COLO668 (cell line): ENCODE data around the gene TSPAN11.

Experiments
- DNase-seq: peaks from one replicate; lab custom pipeline; 2025; ENCODE audit not compliant: unreplicated experiment; lab: John Stamatoyannopoulos, UW

TSPAN11 gene, protein sequence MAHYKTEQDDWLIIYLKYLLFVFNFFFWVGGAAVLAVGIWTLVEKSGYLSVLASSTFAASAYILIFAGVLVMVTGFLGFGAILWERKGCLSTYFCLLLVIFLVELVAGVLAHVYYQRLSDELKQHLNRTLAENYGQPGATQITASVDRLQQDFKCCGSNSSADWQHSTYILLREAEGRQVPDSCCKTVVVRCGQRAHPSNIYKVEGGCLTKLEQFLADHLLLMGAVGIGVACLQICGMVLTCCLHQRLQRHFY

GRCh38 chr12:30926243-30927221, at the start of gene TSPAN11:
TSPAN11 (plus strand) TSS chr12:30926748; CDS start chr12:30953992, 27,244 bp downstream.
- peak; percentile 39 for DNase-seq

- peak; percentile 54 for DNase-seq
Measured at GRCh38 chr12:30877105-30877875, 49.3 kb upstream of the TSPAN11 start.

- no peak for DNase-seq
Measured at GRCh38 chr12:30878024-30878423, 48.5 kb upstream of the TSPAN11 start.

- peak; percentile 63 for DNase-seq
Measured at GRCh38 chr12:30880061-30880460, 46.5 kb upstream of the TSPAN11 start.

- DNase-seq, result no peak
Measured at GRCh38 chr12:30880813-30881212, 45.7 kb upstream of the TSPAN11 start.

DNA sequence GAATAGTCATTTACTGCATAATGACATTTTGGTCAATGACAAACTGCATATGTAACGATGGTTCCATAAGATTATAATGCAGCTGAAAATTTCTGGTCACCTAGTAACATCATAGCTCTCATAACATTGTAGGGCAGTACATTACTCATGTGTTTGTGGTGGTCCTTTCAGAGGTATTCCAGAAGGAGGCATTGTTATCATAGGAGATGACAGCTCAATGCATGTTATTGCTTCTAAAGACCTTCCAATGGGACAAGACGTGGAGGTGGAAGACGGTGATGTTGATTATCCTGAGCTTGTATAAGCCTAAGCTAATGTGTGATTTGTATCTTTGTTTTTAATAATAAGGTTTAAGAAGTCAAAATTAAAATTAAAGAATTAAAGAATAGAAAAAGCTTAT, 43.8 kb upstream of the TSPAN11 start:
- no peak for DNase-seq

DNA sequence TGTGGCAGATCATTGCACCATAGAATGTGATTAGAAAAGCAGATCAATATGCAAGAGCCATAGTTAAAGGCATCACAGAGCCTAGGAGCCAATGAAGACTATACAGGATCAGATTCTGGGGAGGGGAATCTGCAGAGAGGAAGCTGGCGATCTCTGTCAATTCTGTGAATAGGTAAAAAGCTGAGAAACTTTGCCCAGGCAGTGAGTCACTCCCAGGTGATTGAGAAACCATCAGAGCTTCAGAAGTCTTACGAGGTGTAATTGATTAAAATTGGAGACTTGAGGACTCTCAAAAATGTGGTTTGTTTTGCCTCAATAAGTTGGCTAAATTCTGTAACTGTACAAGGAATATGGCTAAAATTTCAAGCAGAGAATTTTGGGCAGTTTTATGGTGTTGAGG, 41.7 kb upstream of the TSPAN11 start:
- DNase-seq, result no peak

- DNase-seq, result no peak
Measured at GRCh38 chr12:30885321-30885720, 41.2 kb upstream of the TSPAN11 start.

DNA sequence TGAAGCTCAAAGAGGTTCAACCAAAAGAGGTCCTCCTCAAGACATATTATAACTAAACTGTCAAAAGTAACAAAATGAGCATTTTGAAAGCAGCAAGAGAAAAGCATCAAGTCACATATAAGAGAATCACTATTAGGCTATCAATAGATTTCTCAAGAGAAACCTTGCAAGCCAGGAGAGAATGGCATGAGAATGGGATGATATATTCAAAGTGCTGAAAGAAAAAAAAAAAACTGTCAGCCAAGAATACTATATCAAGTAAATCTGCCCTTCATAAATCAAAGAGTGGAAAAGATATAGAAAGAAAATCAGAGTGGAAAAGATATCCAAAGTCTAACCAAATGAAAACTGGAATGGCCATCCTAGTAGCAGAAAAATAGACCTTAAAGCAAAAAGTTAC, 39.3 kb upstream of the TSPAN11 start:
- no peak for DNase-seq

- DNase-seq, result no peak
Measured at GRCh38 chr12:30888241-30888640, 38.3 kb upstream of the TSPAN11 start.

GRCh38 chr12:30894531-30894930, 32.0 kb upstream of the TSPAN11 start:
- DNase-seq, result peak; percentile 2

GRCh38 chr12:30896461-30896860, 30.1 kb upstream of the TSPAN11 start:
- DNase-seq, result no peak

DNA sequence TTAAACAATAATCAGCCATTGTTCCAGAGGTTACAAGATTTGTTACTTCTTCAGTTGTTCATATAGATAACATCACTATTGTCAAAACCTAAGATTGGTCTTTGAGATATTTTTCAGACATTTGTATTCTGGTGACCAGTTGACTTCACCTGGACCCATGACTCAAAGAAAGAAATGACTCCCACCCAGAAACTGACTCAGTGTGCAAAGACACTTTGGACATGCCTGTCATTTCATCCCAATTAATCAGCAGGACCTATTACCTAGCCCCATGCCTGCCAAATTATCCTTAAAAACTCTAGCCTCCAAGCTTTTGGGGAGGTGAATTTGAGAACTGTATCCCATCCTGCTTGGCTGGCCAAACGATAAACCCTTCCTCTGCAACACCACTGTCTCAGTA, 27.7 kb upstream of the TSPAN11 start:
- no peak for DNase-seq

GRCh38 chr12:30900351-30900750, 26.2 kb upstream of the TSPAN11 start:
- no peak for DNase-seq

DNA sequence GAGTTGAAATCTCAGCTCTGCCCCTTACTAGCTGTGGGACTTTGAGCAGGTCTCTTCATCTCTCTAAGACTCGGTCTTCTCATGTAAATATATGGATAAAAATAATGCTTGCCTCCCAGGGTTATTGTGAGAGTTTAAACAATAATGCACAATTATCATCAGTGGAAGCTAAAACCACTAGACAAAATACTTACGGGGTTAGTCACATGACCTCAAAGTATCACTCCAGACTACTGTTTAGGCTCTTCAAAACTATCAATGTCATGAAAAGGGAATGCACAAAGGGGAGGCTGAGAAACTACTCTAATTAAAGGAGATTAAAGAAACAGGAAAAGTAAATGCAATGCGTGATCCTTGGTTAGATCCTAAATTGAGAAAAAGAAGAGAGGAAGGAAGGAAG, 24.5 kb upstream of the TSPAN11 start:
- no peak for DNase-seq

- DNase-seq, result no peak
Measured at GRCh38 chr12:30902596-30902995, 24.0 kb upstream of the TSPAN11 start.

GRCh38 chr12:30905463-30906009, 21.0 kb upstream of the TSPAN11 start:
- DNase-seq, result no peak

DNA sequence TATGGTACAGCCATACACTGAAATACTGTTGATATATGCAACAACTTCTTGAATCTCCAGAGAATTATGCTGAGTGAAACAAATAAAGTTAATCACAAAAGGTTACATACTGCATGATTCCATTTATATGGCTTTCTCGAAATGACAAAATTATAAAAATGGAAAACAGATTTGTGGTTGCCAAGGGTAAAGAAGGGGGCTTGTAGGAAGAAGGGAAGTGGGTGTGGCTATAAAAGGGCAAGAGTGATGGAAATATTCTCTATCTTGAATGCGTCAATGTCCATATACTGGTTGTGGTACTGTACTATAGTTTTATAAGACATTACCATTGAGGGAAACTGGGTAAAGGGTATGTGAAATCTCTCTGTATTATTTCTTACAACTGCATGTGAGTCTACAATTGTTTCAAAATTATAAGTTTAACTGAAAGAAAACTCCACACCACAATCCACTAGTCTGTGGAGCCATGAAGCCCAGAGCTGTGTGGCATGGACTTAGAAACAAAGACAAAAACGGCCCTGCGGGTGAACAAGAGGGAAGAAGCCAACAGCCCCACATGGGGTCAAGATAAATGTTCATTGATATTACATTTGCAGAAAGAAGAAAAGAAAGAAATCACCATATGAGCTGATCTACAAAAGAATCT, 18.3 kb upstream of the TSPAN11 start:
- DNase-seq, result no peak

DNA sequence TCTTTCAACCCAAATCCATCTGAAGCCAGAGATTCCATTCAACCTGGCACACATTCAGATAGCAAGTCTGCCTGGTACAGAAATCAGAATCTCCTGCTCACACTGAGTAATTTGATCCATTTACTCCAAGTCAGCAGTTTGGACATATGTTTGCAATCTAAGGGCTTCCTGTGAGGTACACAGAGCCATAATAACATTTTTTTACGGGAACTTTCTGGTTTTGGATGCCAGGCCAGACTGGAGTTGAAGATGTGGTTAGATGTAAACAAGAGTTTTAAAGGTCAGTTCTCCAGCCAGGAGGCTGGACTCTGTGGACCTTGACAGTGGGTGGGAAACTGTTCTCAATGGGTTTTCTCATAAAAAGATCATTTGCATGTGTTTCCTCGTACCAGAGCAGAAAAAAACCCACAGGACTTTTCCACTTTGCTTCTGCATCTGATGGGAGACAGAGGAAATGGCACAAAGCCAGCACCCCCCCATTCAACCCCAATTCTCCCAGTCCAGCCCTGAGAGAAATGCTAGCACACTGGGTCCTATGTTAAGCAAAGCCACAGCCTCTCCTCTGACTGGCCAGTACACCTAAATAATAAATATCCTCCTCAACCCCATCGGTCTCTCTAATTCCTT, 17.7 kb upstream of the TSPAN11 start:
- DNase-seq, result no peak

GRCh38 chr12:30909349-30910037, 17.1 kb upstream of the TSPAN11 start:
- DNase-seq, result no peak
